ENCODE results near the gene MAP3K4. TPM values are rescaled to one million over a fixed set of nuclear protein-coding genes. Genes with fewer than 3 reads are reported as not detected.

The MAP3K4 gene
- total and polyA plus RNA-seq, 2 of the 8 experiments (the other 6 are each of a cell fraction or from before 2014, with no cell fraction given): 16.6 to 51.6 TPM

DNA sequence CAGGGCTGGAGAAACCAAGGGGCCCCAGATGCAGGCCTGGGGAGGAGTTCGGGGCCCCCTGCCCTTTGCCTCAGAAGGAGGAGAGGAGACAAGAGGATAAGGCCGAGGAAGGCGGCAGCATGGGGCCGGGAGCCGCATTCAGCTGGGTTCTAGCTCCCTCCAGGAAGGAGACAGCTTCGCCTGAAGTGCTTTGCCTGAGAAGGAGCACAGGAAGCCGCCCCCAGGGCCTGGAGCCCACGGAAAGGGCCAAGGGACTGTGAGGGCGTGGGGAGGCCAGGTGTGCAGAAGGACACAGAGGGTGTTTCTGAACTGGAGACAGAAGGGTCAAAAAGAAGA lies 160.9 kb downstream of the MAP3K4 start (continued):
- TF ChIP-seq EP300 (IDR thresholded peaks at IDR 0.05; ENCODE audit: borderline replicate concordance in 1 of 2, low read depth in 2 of 2, low read length in 2 of 2) (no peak), HDAC6 (IDR thresholded peaks at IDR 0.05; ENCODE audit: low read depth, low read length) (no peak), ASH2L (IDR thresholded peaks at IDR 0.05; ENCODE audit: low read length) (no peak)
